Thyroid gland (tissue), 4 donors: ENCODE results near the gene ARHGAP10.

Experiments used
- POLR2A ChIP-seq, 2 donors: fragments of 450-650 bp; IDR thresholded peaks; one replicate each; pipeline ENCODE4 v1.6.1; 2017; ENCODE audit warnings: antibody characterized with exemption in 2 of 2, mild to moderate bottlenecking in 2 of 2, moderate library complexity in 1 of 2
- TF ChIP-seq, protein P1 (sequence below), 6 experiments: fragments of 200-600 bp in 3 of 6; fragments of 450-650 bp in 3 of 6; sonication (generic) in 3 of 6; IDR thresholded peaks; one replicate each; pipeline ENCODE4 v1.5.1; 2016 to 2019; ENCODE audit warnings: antibody characterized with exemption in 6 of 6, mild to moderate bottlenecking in 2 of 6, inconsistent platforms in 1 of 6, moderate library complexity in 1 of 6

DNA sequence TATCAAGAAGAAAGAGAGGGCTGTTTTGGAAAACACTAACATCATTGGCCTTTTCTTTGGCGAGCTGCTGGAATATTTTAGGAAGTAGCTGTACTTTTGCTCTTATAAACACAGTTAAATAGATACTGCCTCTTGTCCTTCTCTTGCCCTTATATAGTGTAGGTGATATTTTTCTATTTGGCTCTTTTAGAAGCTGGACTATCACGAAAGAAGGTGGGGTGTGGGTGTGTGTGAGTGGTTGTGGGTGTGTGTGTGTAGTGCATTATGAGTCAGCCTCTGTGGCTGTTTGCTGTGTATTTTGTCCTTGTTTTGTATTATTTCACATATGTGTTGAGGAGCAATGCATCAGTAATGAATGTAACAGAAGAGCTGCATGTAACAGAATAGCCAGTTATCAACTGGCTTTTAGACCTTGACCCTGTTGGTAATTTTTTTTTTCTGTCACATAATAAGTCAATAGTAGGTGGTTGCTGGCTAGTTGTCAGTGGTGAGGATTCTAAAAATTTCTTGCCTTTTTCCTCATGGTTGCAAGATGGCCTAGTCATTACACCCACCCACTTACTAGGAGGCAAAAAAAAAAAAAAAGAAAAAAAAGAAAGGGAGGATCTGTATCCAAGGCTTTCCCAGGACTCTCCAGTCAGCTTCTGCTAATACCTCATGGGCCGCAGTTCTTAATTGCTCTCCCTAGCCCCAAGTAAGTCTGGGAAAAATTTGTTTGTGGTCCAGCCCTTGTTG is 23.8 kb downstream of the ARHGAP10 start:
- TF ChIP-seq, protein P1, sequence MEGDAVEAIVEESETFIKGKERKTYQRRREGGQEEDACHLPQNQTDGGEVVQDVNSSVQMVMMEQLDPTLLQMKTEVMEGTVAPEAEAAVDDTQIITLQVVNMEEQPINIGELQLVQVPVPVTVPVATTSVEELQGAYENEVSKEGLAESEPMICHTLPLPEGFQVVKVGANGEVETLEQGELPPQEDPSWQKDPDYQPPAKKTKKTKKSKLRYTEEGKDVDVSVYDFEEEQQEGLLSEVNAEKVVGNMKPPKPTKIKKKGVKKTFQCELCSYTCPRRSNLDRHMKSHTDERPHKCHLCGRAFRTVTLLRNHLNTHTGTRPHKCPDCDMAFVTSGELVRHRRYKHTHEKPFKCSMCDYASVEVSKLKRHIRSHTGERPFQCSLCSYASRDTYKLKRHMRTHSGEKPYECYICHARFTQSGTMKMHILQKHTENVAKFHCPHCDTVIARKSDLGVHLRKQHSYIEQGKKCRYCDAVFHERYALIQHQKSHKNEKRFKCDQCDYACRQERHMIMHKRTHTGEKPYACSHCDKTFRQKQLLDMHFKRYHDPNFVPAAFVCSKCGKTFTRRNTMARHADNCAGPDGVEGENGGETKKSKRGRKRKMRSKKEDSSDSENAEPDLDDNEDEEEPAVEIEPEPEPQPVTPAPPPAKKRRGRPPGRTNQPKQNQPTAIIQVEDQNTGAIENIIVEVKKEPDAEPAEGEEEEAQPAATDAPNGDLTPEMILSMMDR (IDR thresholded peaks at IDR 0.05) = no peak
- TF ChIP-seq POLR2A (IDR thresholded peaks at IDR 0.05) = no peak
